ENCODE data around the gene ASCC2. TPM values are rescaled to one million over a fixed set of nuclear protein-coding genes. Genes with fewer than 3 reads are reported as not detected.

ASCC2 gene
- total and polyA plus RNA-seq, 2 experiments from 2014 or later: 33.3 to 51.4 TPM

DNA sequence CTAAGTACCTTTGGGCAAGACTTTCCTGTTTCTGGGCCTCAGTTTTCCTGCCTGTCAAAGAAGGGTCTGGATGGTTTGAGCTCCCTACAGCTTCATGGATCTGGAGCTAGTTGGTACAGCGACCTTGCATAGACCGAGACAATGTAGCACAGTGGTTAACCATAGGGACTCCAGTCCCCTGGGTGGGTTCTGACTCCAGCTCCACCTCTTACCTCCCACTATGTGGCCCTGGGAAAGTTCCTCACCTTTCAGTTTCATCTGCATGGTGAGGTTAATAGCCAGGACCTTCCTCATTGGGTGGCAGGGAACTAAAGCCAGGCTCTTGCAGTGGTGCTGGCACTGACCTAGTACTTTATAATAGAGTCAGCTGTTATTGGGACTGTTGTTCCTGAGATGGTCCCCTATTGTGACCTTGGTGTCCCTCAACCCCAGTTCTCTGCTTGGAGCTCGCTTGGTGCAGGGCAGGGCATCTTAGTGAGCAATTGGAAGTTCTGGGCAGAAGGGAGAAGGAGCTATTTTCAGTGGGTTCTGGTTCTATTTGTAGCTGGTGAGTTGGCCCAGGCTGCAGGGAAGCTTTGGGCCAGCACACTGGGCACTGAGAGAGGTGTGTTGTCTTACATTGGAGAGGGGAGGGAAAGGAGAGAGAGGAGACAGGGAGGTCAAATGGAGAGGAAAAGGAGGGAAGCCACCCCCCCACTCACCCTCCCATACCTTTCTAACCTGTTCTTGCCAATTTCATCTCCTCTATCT, 34.2 kb upstream of the ASCC2 start:
- no peaks in the 10 kb centered on the region for H3K36me3 ChIP-seq (ENCODE audit: low read depth)
- 89 to 90% methylated on average over 3 of the region's 3 CpGs for WGBS, 2 experiments (ENCODE audit: low coverage in 1 of 2, low lambda C conversion rate in 2 of 2, missing lambda C conversion rate in 2 of 2)
- in situ Hi-C loops (cut with MboI): no loop called here

DNA sequence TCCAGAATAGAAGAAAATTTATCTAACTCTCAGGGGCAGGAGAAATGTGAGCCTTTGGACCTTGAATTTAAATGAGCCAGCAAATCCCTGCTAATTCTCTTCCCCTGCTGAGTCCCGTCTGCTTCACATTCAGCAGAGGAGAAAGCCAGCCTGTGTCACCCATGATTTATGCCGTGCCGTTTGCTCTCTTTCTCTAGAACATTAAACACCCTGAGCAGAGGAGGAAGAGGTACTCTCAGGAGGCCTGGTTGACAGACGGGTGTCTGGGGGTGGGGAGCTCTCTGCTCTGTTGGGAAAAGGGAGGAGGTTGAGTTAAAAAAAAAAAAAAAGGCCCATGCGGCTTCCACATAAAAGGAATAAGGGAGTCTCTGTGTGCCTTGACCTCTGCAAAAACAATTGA, 33.6 kb upstream of the ASCC2 start:
- no peaks in the 10 kb centered on the region for H4K20me1 ChIP-seq (ENCODE audit: insufficient read depth)
- TF ChIP-seq EZH2phosphoT487 (IDR thresholded peaks at IDR 0.05; ENCODE audit: insufficient read depth, low read depth) (no peak), EZH2 (IDR thresholded peaks at IDR 0.05; ENCODE audit: insufficient read depth, poor library complexity, severe bottlenecking) (no peak)
- no peak overlapping the region for H2AFZ ChIP-seq
- H3K4me3 ChIP-seq: no peak overlapping the region
- in situ Hi-C loops (cut with MboI): no loop called here
- no peak overlapping the region for H3K4me2 ChIP-seq (ENCODE audit: unreplicated experiment)
- H3K9me2 ChIP-seq (ENCODE audit: insufficient read depth): no peaks in the 10 kb centered on the region
- H3K27me3 ChIP-seq (replicated peaks; ENCODE audit: insufficient read depth): 0 out of 2 replicates have a peak, but pooled peaks cover 8% of the 10 kb centered on the region
- H3F3A ChIP-seq (ENCODE audit: insufficient read depth): no peaks in the 10 kb centered on the region
- no peak for DNase-seq
- no peak overlapping the region for H3K9ac ChIP-seq
- no peaks in the 10 kb centered on the region for H3K79me2 ChIP-seq (ENCODE audit: insufficient read depth)
- 62 to 70% methylated on average over 5 of the region's 5 CpGs for WGBS, 2 experiments (ENCODE audit: low coverage in 1 of 2, low lambda C conversion rate in 2 of 2, missing lambda C conversion rate in 2 of 2)
- H3K36me3 ChIP-seq (ENCODE audit: low read depth): no peaks in the 10 kb centered on the region
- H3K4me1 ChIP-seq (ENCODE audit: insufficient read depth): no peaks in the 10 kb centered on the region
- no peak overlapping the region for H3K27ac ChIP-seq
- no peaks in the 10 kb centered on the region for H3K9me3 ChIP-seq (ENCODE audit: low read depth)

More for the DNA sequence above, 34.2 kb upstream of the ASCC2 start:
- Histone ChIP-seq H3K9me3 (ENCODE audit: low read depth) (no peaks in the 10 kb centered on the region), H2AFZ (no peak overlapping the region), H3K27ac (no peak overlapping the region), H4K20me1 (ENCODE audit: insufficient read depth) (no peaks in the 10 kb centered on the region), H3F3A (ENCODE audit: insufficient read depth) (no peaks in the 10 kb centered on the region), H3K79me2 (ENCODE audit: insufficient read depth) (no peaks in the 10 kb centered on the region), H3K4me2 (ENCODE audit: unreplicated experiment) (no peak overlapping the region), H3K9ac (no peak overlapping the region), H3K9me2 (ENCODE audit: insufficient read depth) (no peaks in the 10 kb centered on the region), H3K4me1 (ENCODE audit: insufficient read depth) (no peaks in the 10 kb centered on the region), H3K4me3 (no peak overlapping the region), H3K27me3 (replicated peaks; ENCODE audit: insufficient read depth) (0 out of 2 replicates have a peak, but pooled peaks cover 8% of the 10 kb centered on the region)
- TF ChIP-seq EZH2 (IDR thresholded peaks at IDR 0.05; ENCODE audit: insufficient read depth, poor library complexity, severe bottlenecking): no peak
- no peak for TF ChIP-seq EZH2phosphoT487 (IDR thresholded peaks at IDR 0.05; ENCODE audit: insufficient read depth, low read depth)
- no peak for DNase-seq

- no peaks in the 10 kb centered on the region for H3K9me2 ChIP-seq (ENCODE audit: insufficient read depth)
- DNase-seq: no peak
- no peaks in the 10 kb centered on the region for H3K9me3 ChIP-seq (ENCODE audit: low read depth)
- H3K27ac ChIP-seq: no peak overlapping the region
- no peaks in the 10 kb centered on the region for H3F3A ChIP-seq (ENCODE audit: insufficient read depth)
- H3K79me2 ChIP-seq (ENCODE audit: insufficient read depth): no peaks in the 10 kb centered on the region
- TF ChIP-seq EZH2 (IDR thresholded peaks at IDR 0.05; ENCODE audit: insufficient read depth, poor library complexity, severe bottlenecking) (no peak), EZH2phosphoT487 (IDR thresholded peaks at IDR 0.05; ENCODE audit: insufficient read depth, low read depth) (no peak)
- no peaks in the 10 kb centered on the region for H4K20me1 ChIP-seq (ENCODE audit: insufficient read depth)
- in situ Hi-C loops (cut with MboI): no loop called here
- no peak overlapping the region for H3K4me3 ChIP-seq
- no peak overlapping the region for H3K9ac ChIP-seq
- H3K27me3 ChIP-seq (replicated peaks; ENCODE audit: insufficient read depth): 0 out of 2 replicates have a peak, but pooled peaks cover 5% of the 10 kb centered on the region
- WGBS, 2 experiments (ENCODE audit: low coverage in 1 of 2, low lambda C conversion rate in 2 of 2, missing lambda C conversion rate in 2 of 2): 64 to 73% methylated on average over 3 of the region's 3 CpGs
- no peak overlapping the region for H3K4me2 ChIP-seq (ENCODE audit: unreplicated experiment)
- no peaks in the 10 kb centered on the region for H3K4me1 ChIP-seq (ENCODE audit: insufficient read depth)
- no peak overlapping the region for H2AFZ ChIP-seq
- H3K36me3 ChIP-seq (ENCODE audit: low read depth): no peaks in the 10 kb centered on the region
Measured at GRCh38 chr22:29870574-29870973, 32.5 kb upstream of the ASCC2 start.

DNA sequence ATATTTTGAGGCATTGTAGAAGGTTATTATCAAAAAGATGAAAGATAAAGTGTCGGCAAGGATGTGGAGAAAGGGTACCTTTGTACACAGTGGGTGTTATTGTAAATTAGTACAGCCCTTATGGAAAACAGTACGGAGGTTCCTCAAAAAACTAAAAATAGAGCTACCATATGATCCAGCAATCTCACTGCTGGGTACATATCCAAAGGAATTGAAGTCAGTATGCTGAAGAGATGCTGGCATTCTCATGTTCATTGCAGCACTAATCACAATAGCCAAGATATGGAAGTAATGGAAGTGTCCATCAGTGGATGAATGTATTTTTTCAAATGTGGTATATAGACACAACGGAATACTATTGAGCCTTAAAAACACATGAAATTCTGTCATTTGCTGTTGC, 29.8 kb upstream of the ASCC2 start:
- H3F3A ChIP-seq (ENCODE audit: insufficient read depth): no peaks in the 10 kb centered on the region
- H4K20me1 ChIP-seq (ENCODE audit: insufficient read depth): no peaks in the 10 kb centered on the region
- in situ Hi-C loops (cut with MboI): no loop called here

More for the DNA sequence above, 29.8 kb upstream of the ASCC2 start:
- no peak overlapping the region for H2AFZ ChIP-seq
- H3K79me2 ChIP-seq (ENCODE audit: insufficient read depth): no peaks in the 10 kb centered on the region
- no peak overlapping the region for H3K9ac ChIP-seq
- H3K27ac ChIP-seq: no peak overlapping the region
- H3K4me1 ChIP-seq (ENCODE audit: insufficient read depth): no peaks in the 10 kb centered on the region
- no peak for DNase-seq
- no peak for TF ChIP-seq EZH2 (IDR thresholded peaks at IDR 0.05; ENCODE audit: insufficient read depth, poor library complexity, severe bottlenecking)
- TF ChIP-seq EZH2phosphoT487 (IDR thresholded peaks at IDR 0.05; ENCODE audit: insufficient read depth, low read depth): no peak
- H3K4me2 ChIP-seq (ENCODE audit: unreplicated experiment): no peak overlapping the region
- WGBS, 2 experiments (ENCODE audit: low coverage in 1 of 2, low lambda C conversion rate in 2 of 2, missing lambda C conversion rate in 2 of 2): 83 to 84% methylated on average over 3 of the region's 3 CpGs
- H3K4me3 ChIP-seq: no peak overlapping the region
- no peaks in the 10 kb centered on the region for H3K27me3 ChIP-seq (replicated peaks; ENCODE audit: insufficient read depth)
- H3K36me3 ChIP-seq (ENCODE audit: low read depth): no peaks in the 10 kb centered on the region
- no peaks in the 10 kb centered on the region for H3K9me2 ChIP-seq (ENCODE audit: insufficient read depth)
- no peaks in the 10 kb centered on the region for H3K9me3 ChIP-seq (ENCODE audit: low read depth)

All from GM23248 (cell line).